HepG2 (cell line): ENCODE measurements around the gene RBBP8NL. TPM values are rescaled to one million over a fixed set of nuclear protein-coding genes. Genes with fewer than 3 reads are reported as not detected.

Source experiments
- CENPBD1 ChIP-seq: sonication (generic); formaldehyde crosslinking; IDR thresholded peaks from 2 replicates; pipeline ENCODE4 v1.8.0; 2022; ENCODE audit warnings: missing genetic modification reagents, low read depth, mild to moderate bottlenecking, borderline replicate concordance
- PLRG1 ChIP-seq: fragments of 450-650 bp; conservative IDR thresholded peaks from 2 replicates; pipeline ENCODE4 v1.6.1; 2016
- STAT6 ChIP-seq: sonication (generic); formaldehyde crosslinking; IDR thresholded peaks from 2 replicates; pipeline ENCODE4 v1.4.0; 2020; ENCODE audit warnings: missing genetic modification reagents, mild to moderate bottlenecking, borderline replicate concordance
- TCF7 ChIP-seq: sonication (generic); IDR thresholded peaks from 2 replicates; pipeline ENCODE4 v1.6.1; 2016; ENCODE audit warnings: antibody characterized with exemption, low read depth
- ZHX1 ChIP-seq: sonication (generic); formaldehyde crosslinking; IDR thresholded peaks from 2 replicates; pipeline ENCODE4 v1.8.1; 2022; ENCODE audit warnings: low read depth, mild to moderate bottlenecking, missing genetic modification reagents
- ZKSCAN1 ChIP-seq: fragments of 150-350 bp; IDR thresholded peaks from 2 replicates; pipeline ENCODE4 v1.6.1; 2014; ENCODE audit warnings: low read length
- ZNF160 ChIP-seq: sonication (generic); formaldehyde crosslinking; IDR thresholded peaks from 2 replicates; pipeline ENCODE4 v1.8.0; 2022; ENCODE audit warnings: mild to moderate bottlenecking, inconsistent platforms, missing genetic modification reagents
- ZNF235 ChIP-seq: sonication (generic); formaldehyde crosslinking; IDR thresholded peaks from 2 replicates; pipeline ENCODE4 v1.8.1; 2023; ENCODE audit warnings: mild to moderate bottlenecking, missing genetic modification reagents, borderline replicate concordance
- ZNF331 ChIP-seq: sonication (generic); formaldehyde crosslinking; IDR thresholded peaks from 2 replicates; pipeline ENCODE4 v1.4.0; 2020; ENCODE audit warnings: missing genetic modification reagents
- ZNF674 ChIP-seq: sonication (generic); formaldehyde crosslinking; IDR thresholded peaks from 2 replicates; pipeline ENCODE4 v1.5.0; 2020; ENCODE audit warnings: low read depth, mild to moderate bottlenecking, missing genetic modification reagents
- ZNF761 ChIP-seq: sonication (generic); formaldehyde crosslinking; conservative IDR thresholded peaks from 2 replicates; pipeline ENCODE4 v1.4.0; 2020; ENCODE audit warnings: mild to moderate bottlenecking, missing genetic modification reagents
- ZNF772 ChIP-seq: sonication (generic); formaldehyde crosslinking; IDR thresholded peaks from 2 replicates; pipeline ENCODE4 v1.5.0; 2020; ENCODE audit warnings: mild to moderate bottlenecking, missing genetic modification reagents
- ZNF777 ChIP-seq: sonication (generic); formaldehyde crosslinking; IDR thresholded peaks from 2 replicates; pipeline ENCODE4 v1.4.0; 2020; ENCODE audit warnings: missing genetic modification reagents
- ZNF781 ChIP-seq: sonication (generic); formaldehyde crosslinking; IDR thresholded peaks from 2 replicates; pipeline ENCODE4 v1.5.1; 2020; ENCODE audit warnings: borderline replicate concordance, mild to moderate bottlenecking, missing genetic modification reagents; ENCODE audit errors: not compliant biosample characterization
- ZNF800 ChIP-seq: sonication (generic); formaldehyde crosslinking; IDR thresholded peaks from 2 replicates; pipeline ENCODE4 v1.4.0; 2020; ENCODE audit warnings: missing genetic modification reagents
- ZNF878 ChIP-seq: sonication (generic); formaldehyde crosslinking; IDR thresholded peaks from 2 replicates; pipeline ENCODE4 v1.8.1; 2023; ENCODE audit warnings: mild to moderate bottlenecking, missing genetic modification reagents, moderate library complexity
- polyA plus RNA-seq, 8 experiments: library from polyadenylated mRNA; depleted of rRNA in 3 of 8; stranded (reverse) in 7 of 8; unstranded in 1 of 8; fragments of >200 nt; fragmentation: Illumina TruSeq in 4 of 8; extraction: Trizol in 4 of 8; gene quantifications; 2 replicates each; pipeline versions ENCODE4 v1.2.1 to v1.2.3, GENCODE V29; 2011 to 2016; ENCODE audit warnings: low read depth in 4 of 8, missing spikeins in 1 of 8, mixed read lengths in 1 of 8; ENCODE audit not compliant: insufficient read depth in 1 of 8
- total RNA-seq, 5 experiments: library from RNA; depleted of rRNA; stranded (reverse); fragments of >200 nt; fragmentation: Illumina TruSeq; extraction: Trizol; gene quantifications; 2 replicates each; pipeline ENCODE4 v1.2.3, GENCODE V29; 2016; ENCODE audit warnings: low read depth in 1 of 5

RBBP8NL gene
- total and polyA plus RNA-seq, 2 of the 13 experiments (the other 11 are each of a cell fraction or from before 2014, with no cell fraction given) = 0.69 to 0.86 TPM

- peak; percentile 82; the same call in 1 of the 2 replicates for TF ChIP-seq ZNF235
- no peak for TF ChIP-seq ZNF878 (CRISPR knock-in tag)
- TF ChIP-seq ZNF674 (CRISPR knock-in tag) = 0 out of 2 replicates have a peak, but pooled peaks have one; percentile 1
- peak; percentile 27; the same call in 1 of the 2 replicates for TF ChIP-seq ZKSCAN1
- TF ChIP-seq ZNF772 = peak; percentile 79; the same call in 1 of the 2 replicates
- TF ChIP-seq CENPBD1 = 0 out of 2 replicates have a peak, but pooled peaks have one; percentile 32
- peak; percentile 51 for TF ChIP-seq ZNF781 (CRISPR knock-in tag)
- TF ChIP-seq ZNF777 (CRISPR knock-in tag) = peak; percentile 69
- no peak for TF ChIP-seq PLRG1
- peak; percentile 64; the same call in 1 of the 2 replicates for TF ChIP-seq ZNF160 (CRISPR knock-in tag)
- no peak for TF ChIP-seq TCF7
- TF ChIP-seq ZNF761 (CRISPR knock-in tag) = peak; percentile 53; the same call in 1 of the 2 replicates
- TF ChIP-seq ZNF331 = peak; percentile 83; the same call in 1 of the 2 replicates
- TF ChIP-seq ZNF800 (CRISPR knock-in tag) = peak; percentile 96
- peak; percentile 74; the same call in 1 of the 2 replicates for TF ChIP-seq ZHX1 (CRISPR knock-in tag)
- no peak; the same call in 1 of the 2 replicates for TF ChIP-seq STAT6 (CRISPR knock-in tag)
Measured at GRCh38 chr20:62376112-62377063, 51.0 kb downstream of the RBBP8NL start (continued).
